CD4-positive, alpha-beta memory T cell (primary cell): Measurements from ENCODE around the gene R3HDM4. TPM values are rescaled to one million over a fixed set of nuclear protein-coding genes. Genes with fewer than 3 reads are reported as not detected.
A peak's percentile ranks its signal among the peaks of the same experiment; 100 is the strongest.

Source experiments
- CTCF ChIA-PET: fragments of 350-600 bp; sonication (Branson Sonifier 250); formaldehyde crosslinking; loops from one replicate; lab custom pipeline; 2021; ENCODE audit warnings: inconsistent platforms; ENCODE audit not compliant: partially characterized antibody; lab: Charles Lee
- POLR2A ChIA-PET: fragments of 350-600 bp; sonication (Branson Sonifier 250); formaldehyde crosslinking; loops from one replicate; lab custom pipeline; 2021; ENCODE audit not compliant: partially characterized antibody; lab: Charles Lee
- DNase-seq, 5 donors: peaks; one replicate each; pipeline versions ENCODE4 v3.0.0 to v3.0.0-alpha.2; 2020 to 2022; ENCODE audit warnings: mixed read lengths in 1 of 5
- H3K27ac ChIP-seq: one replicate; pipeline ENCODE4 v1.7.0; 2013; ENCODE audit warnings: low read depth, low read length
- H3K27me3 ChIP-seq: 2 replicates; pipeline ENCODE4 v1.7.0; 2013; ENCODE audit warnings: mild to moderate bottlenecking, low read length, moderate library complexity; ENCODE audit not compliant: insufficient read depth
- H3K36me3 ChIP-seq: 2 replicates; pipeline ENCODE4 v1.7.0; 2013; ENCODE audit warnings: mild to moderate bottlenecking, low read length, moderate library complexity; ENCODE audit not compliant: insufficient read depth
- H3K4me1 ChIP-seq: 2 replicates; pipeline ENCODE4 v1.7.0; 2013; ENCODE audit warnings: mild to moderate bottlenecking, low read length, moderate library complexity; ENCODE audit not compliant: insufficient read depth
- H3K4me3 ChIP-seq, 2 donors: one replicate each; pipeline ENCODE4 v1.7.0; 2013; ENCODE audit warnings: low read length in 2 of 2, mild to moderate bottlenecking in 1 of 2
- H3K9me3 ChIP-seq, 2 donors: one replicate each; pipeline ENCODE4 v1.7.0; 2013; ENCODE audit warnings: low read length in 2 of 2, control low read depth in 1 of 2; ENCODE audit not compliant: control insufficient read depth in 1 of 2
- H3K27ac Mint-ChIP-seq, 7 donors: one replicate each; pipeline ENCODE4 v1.8.0; 2020 to 2021; ENCODE audit warnings: mixed read lengths in 7 of 7, mild to moderate bottlenecking in 6 of 7, inconsistent platforms in 3 of 7, moderate library complexity in 3 of 7
- H3K27me3 Mint-ChIP-seq, 2 donors: one replicate each; pipeline ENCODE4 v1.8.0; 2020 to 2021; ENCODE audit warnings: mixed read lengths in 2 of 2
- H3K36me3 Mint-ChIP-seq, 2 donors: one replicate each; pipeline ENCODE4 v1.8.0; 2020 to 2021; ENCODE audit warnings: mixed read lengths in 2 of 2, inconsistent platforms in 1 of 2, mild to moderate bottlenecking in 1 of 2
- H3K4me1 Mint-ChIP-seq, 4 donors: one replicate each; pipeline ENCODE4 v1.8.0; 2020 to 2021; ENCODE audit warnings: mixed read lengths in 4 of 4, mild to moderate bottlenecking in 1 of 4
- H3K4me3 Mint-ChIP-seq, 8 donors: one replicate each; pipeline ENCODE4 v1.8.0; 2020 to 2021; ENCODE audit warnings: mixed read lengths in 8 of 8, mild to moderate bottlenecking in 7 of 8, moderate library complexity in 6 of 8, inconsistent platforms in 3 of 8
- H3K9me3 Mint-ChIP-seq, 8 donors: one replicate each; pipeline ENCODE4 v1.8.0; 2020 to 2021; ENCODE audit warnings: mixed read lengths in 8 of 8, mild to moderate bottlenecking in 5 of 8, inconsistent platforms in 3 of 8, moderate library complexity in 1 of 8
- intact Hi-C: fragments of 100-400 bp; cut with micrococcal nuclease; formaldehyde crosslinking; loops from one replicate; pipeline ENCODE4 v1.15.1; 2023
- polyA plus RNA-seq, 2 donors: library from polyadenylated mRNA; unstranded; fragments of 300-500 nt; fragmentation: Illumina TruSeq; gene quantifications; one replicate each; pipeline ENCODE4 v1.2.3, GENCODE V29; 2021
- total RNA-seq, 2 experiments: library from RNA; stranded (reverse); gene quantifications; one replicate each; pipeline ENCODE4 v1.2.3, GENCODE V29; 2021

R3HDM4 gene
- total and polyA plus RNA-seq, 4 experiments from 2014 or later, result 153 to 230 (median 181) TPM

DNA sequence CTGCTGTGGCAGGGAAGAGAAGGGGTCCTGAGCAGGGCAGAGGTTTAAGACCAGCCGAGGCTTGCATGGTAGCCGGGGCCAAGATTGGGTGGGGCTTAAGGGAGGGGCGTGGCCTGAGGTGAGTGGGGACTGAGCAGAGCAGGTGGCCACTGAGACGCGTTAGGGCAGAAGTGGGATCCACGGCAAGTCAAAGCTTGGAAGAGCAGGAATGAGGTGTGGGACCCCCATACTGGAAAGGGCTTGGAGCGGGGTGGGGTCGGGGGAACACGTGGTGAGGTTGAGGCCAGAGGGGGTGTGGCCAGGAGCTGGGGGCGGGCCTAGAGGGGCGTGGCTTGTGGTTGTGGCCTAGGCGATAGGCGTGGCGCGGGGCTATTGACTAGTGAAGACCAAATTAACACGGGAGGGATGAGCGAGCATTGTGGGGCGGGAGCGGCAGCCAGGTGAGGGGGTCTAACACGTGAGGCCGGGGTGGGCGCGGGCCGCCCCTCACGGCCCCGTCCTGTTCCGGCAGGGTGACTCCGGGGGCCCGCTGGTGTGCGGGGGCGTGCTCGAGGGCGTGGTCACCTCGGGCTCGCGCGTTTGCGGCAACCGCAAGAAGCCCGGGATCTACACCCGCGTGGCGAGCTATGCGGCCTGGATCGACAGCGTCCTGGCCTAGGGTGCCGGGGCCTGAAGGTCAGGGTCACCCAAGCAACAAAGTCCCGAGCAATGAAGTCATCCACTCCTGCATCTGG, 50.3 kb downstream of the R3HDM4 start:
- CTCF ChIA-PET, result interaction anchor here (0.8 to 5.6 kb wide), 12 partner anchors 8 to 351 kb away, joined by 3 to 119 read pairs (median 8); partner anchors contain the start of genes KISS1R, MED16, R3HDM4 and RNU6-9
- intact Hi-C loops, result loop anchor here (1.0 to 2.0 kb wide), 6 partner anchors 10 to 138 kb away; partner anchors contain the start of genes GRIN3B, MED16 and RNU6-9
- POLR2A ChIA-PET, result interaction anchor here (0.8 to 6.4 kb wide), 13 partner anchors 9 to 406 kb away, joined by 3 to 86 read pairs (median 9); partner anchors contain the start of genes CIRBP, KISS1R, MED16 and R3HDM4
- Histone ChIP-seq H3K4me1 (peaks cover 19% of the 10 kb centered on the region), H3K36me3 (no peaks in the 10 kb centered on the region), H3K4me3 (peak overlapping the region in 1 of 2 donors; percentile 32), H3K9me3 (no peaks in the 10 kb centered on the region), H3K27me3 (peaks cover 3% of the 10 kb centered on the region), H3K27ac (no peak overlapping the region)
- H3K27me3 Mint-ChIP-seq, result peaks cover 0 to 4% of the 10 kb centered on the region in 2 donors
- DNase-seq, result peak; percentile 81 to 88 (median 82)
- H3K36me3 Mint-ChIP-seq, result peaks cover 4 to 10% of the 10 kb centered on the region in 2 donors
- peaks cover 5 to 23% (median 15%) of the 10 kb centered on the region in 4 donors for H3K4me1 Mint-ChIP-seq
- peak overlapping the region; percentile 6 to 88 (median 73) for H3K4me3 Mint-ChIP-seq
- H3K27ac Mint-ChIP-seq, result peak overlapping the region; percentile 29 to 95 (median 75)
- peaks cover 0 to 7% (median 0%) of the 10 kb centered on the region in 8 donors for H3K9me3 Mint-ChIP-seq

DNA sequence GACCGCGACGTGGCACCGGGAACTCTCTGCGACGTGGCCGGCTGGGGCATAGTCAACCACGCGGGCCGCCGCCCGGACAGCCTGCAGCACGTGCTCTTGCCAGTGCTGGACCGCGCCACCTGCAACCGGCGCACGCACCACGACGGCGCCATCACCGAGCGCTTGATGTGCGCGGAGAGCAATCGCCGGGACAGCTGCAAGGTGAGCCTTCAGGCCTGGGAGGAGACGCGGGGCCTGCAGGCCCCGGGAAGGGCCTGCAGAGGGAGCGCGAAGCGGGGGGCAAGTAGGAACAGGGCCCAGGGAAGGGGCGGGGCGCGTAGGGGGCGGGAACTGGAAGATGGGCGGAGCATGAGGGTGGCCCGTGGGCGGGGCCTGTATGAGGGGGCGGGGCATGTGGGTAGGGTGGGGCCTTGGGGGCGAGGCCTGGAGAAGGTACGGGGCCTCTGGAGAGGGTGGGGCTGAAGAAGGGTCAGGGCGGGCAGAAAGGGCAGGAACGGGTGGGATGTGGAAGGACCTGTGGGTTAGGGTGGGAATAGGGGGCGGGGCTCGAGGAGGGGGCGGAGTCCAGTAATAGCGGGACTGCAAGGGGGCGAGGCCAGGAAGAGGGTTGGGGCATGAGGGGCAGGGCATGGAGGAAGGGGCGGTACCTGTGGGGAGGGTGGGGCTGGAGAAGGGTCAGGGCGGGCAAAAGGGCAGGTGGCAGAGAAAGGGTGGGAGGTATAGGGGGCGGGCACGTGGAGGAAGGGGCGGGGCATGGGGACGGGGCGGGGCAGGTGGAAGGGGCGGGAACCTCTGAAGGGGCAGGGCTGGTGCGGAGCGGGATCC, 51.1 kb downstream of the R3HDM4 start:
- intact Hi-C loops, result loop anchor here (1.0 to 2.0 kb wide), 5 partner anchors 10 to 139 kb away; partner anchors contain the start of genes GRIN3B, MED16 and RNU6-9
- H3K36me3 ChIP-seq, result no peaks in the 10 kb centered on the region
- Mint-ChIP-seq H3K27ac (peak overlapping the region in 3 of 7 donors; percentile 37 to 95 (median 92)), H3K4me1 (peaks cover 5 to 25% (median 16%) of the 10 kb centered on the region in 4 donors), H3K36me3 (peaks cover 0 to 5% of the 10 kb centered on the region in 2 donors), H3K27me3 (peaks cover 1 to 4% of the 10 kb centered on the region in 2 donors), H3K4me3 (peak overlapping the region in 5 of 8 donors; percentile 70 to 84 (median 75)), H3K9me3 (peaks cover 0 to 3% (median 0%) of the 10 kb centered on the region in 8 donors)
- peaks cover 19% of the 10 kb centered on the region for H3K4me1 ChIP-seq
- CTCF ChIA-PET, result interaction anchor here (2.7 to 5.6 kb wide), 2 partner anchors 59 to 122 kb away, joined by 29 to 119 read pairs; partner anchors contain the start of gene WDR18
- POLR2A ChIA-PET, result interaction anchor here (2.1 to 6.4 kb wide), 7 partner anchors 10 to 407 kb away, joined by 9 to 86 read pairs (median 16); partner anchors contain the start of genes CIRBP, KISS1R, MED16 and R3HDM4
- no peak overlapping the region for H3K27ac ChIP-seq
- DNase-seq, result peak; percentile 50 to 76 (median 55)
- H3K27me3 ChIP-seq, result peaks cover 3% of the 10 kb centered on the region
- no peaks in the 10 kb centered on the region for H3K9me3 ChIP-seq
- H3K4me3 ChIP-seq, result peak overlapping the region in 1 of 2 donors; percentile 32

DNA sequence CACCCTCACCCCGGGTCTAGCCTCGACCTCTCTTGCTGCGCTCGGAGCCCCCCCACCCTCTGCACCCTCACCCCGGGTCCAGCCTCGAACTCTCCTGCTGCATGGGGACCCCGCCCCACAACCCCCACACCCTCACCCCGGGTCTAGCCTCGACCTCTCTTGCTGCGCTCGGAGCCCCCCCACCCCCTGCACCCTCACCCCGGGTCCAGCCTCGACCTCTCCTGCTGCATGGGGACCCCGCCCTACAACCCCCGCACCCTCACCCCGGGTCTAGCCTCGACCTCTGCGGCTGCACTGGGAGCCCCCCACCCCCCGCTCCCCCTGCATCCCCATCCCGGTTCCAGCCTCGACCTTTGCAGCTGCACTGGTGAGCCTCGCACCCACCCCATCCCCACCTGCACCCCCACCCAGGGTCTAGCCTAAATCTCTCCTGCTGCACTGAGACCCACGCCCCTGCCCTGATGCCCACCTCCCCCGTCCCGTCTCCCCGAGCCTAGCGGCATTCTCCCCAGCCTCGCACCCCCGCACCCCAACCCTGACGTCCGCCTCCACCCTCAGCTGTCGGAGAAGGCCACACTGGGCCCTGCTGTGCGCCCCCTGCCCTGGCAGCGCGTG, 51.8 kb downstream of the R3HDM4 start:
- Mint-ChIP-seq H3K4me3 (no peak overlapping the region), H3K27ac (no peak overlapping the region), H3K27me3 (peaks cover 2 to 4% of the 10 kb centered on the region in 2 donors), H3K36me3 (peaks cover 0 to 5% of the 10 kb centered on the region in 2 donors), H3K4me1 (peaks cover 5 to 28% (median 16%) of the 10 kb centered on the region in 4 donors), H3K9me3 (peaks cover 0 to 3% (median 0%) of the 10 kb centered on the region in 8 donors)
- H3K27me3 ChIP-seq, result peaks cover 3% of the 10 kb centered on the region
- peaks cover 19% of the 10 kb centered on the region for H3K4me1 ChIP-seq
- H3K36me3 ChIP-seq, result no peaks in the 10 kb centered on the region
- CTCF ChIA-PET, result no interaction called here
- no peak for DNase-seq
- intact Hi-C loops, result no loop called here
- H3K4me3 ChIP-seq, result peak overlapping the region in 1 of 2 donors; percentile 13
- POLR2A ChIA-PET, result interaction anchor here (1.4 to 6.4 kb wide), 4 partner anchors 32 to 59 kb away, joined by 3 to 86 read pairs (median 14); partner anchors contain the start of genes KISS1R, MED16 and RNU6-9
- H3K27ac ChIP-seq, result no peak overlapping the region
- no peaks in the 10 kb centered on the region for H3K9me3 ChIP-seq

DNA sequence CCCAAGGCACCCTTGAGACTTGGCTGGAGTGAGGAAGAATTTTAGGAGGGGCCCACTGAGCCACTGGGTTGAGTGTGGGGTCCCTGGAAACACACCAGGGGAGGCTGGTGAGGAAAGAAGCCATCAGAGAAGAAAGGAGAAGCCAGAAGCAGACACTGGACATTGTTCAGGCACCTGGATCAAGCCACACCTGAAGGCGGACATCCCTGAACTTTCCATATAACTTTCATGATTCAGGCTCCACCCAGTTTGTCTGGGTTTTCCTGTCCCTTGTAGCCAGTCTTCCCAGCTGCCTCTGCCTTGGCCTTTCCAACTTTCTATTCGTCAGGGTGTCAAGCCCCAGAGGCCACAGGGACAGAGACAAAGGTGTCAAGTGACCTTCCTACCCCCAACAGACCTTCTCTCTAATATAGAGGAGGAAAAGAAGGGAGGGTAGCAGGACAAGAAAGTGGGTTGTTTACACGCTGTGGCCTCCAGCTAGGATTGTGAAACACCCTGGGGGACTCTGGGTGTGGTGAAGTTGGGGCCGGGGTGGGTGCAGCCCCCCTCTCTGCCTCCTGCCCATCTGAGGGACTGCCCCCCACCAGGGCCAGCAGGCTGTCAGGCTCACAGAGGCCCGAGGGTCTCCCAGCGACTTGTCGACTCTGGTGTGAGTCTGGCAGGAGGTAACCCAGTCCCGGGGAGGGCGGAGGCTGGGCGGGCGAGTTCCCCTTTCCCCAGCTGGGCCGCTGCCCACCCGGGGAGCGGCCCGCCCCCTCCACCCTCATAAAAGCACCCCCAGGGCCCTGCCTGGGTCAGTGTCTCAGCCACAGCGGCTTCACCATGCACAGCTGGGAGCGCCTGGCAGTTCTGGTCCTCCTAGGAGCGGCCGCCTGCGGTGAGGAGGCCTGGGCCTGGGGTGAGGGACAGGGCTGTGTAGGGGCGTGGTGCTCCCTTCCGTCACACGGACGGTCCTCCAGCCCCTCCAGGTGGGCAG, 53.9 kb downstream of the R3HDM4 start, which contains the start of gene CFD:
Gene CFD, plus strand, starts transcription at position 797 of the 976 bp plus-strand sequence. Its CDS starts 26 bp downstream, at position 823.
- no peaks in the 10 kb centered on the region for H3K9me3 ChIP-seq
- H3K4me1 Mint-ChIP-seq, result peaks cover 5 to 23% (median 12%) of the 10 kb centered on the region in 4 donors
- no peak for DNase-seq
- H3K4me1 ChIP-seq, result peaks cover 18% of the 10 kb centered on the region
- ChIA-PET POLR2A (interaction anchor here (0.8 to 1.8 kb wide), 5 partner anchors 34 to 61 kb away, joined by 3 to 5 read pairs (median 3); partner anchors contain the start of gene RNU6-9), CTCF (interaction anchor here (0.9 to 4.0 kb wide), 6 partner anchors 13 to 125 kb away, joined by 3 to 43 read pairs (median 3); partner anchors contain the start of gene WDR18)
- H3K27me3 ChIP-seq, result peaks cover 3% of the 10 kb centered on the region
- H3K4me3 ChIP-seq, result peak within 1 kb of the TSS in 1 of 2 donors; percentile 13
- intact Hi-C loops, result no loop called here
- H3K27ac Mint-ChIP-seq, result peak within 1 kb of the TSS in 1 of 7 donors; percentile 30
- H3K9me3 Mint-ChIP-seq, result peaks cover 0 to 3% (median 0%) of the 10 kb centered on the region in 8 donors
- peak within 1 kb of the TSS in 1 of 8 donors; percentile 23 for H3K4me3 Mint-ChIP-seq
- H3K27ac ChIP-seq, result no peak within 1 kb of the TSS
- H3K27me3 Mint-ChIP-seq, result peaks cover 2 to 4% of the 10 kb centered on the region in 2 donors
- H3K36me3 ChIP-seq, result no peaks in the 10 kb centered on the region
- peaks cover 0 to 3% of the 10 kb centered on the region in 2 donors for H3K36me3 Mint-ChIP-seq

DNA sequence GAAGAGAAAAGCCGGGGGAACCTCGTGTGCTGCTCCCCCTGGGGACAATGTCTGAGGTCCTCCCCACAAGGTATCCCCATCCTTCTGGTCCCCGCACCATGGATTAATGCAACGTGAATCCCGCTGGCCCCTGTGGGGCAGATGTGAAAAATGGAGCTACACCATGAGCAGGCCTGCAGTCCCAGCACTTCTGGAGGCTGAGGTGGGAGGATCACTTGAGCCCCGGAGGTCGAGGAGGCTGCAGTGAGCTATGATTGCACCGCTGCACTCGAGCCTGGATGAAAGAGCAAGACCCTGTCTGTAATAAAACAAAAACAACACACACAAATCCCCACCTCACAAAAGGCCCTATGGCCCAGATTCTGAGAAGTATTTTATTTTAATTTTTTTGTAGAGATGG, 54.7 kb downstream of the R3HDM4 start:
- ChIA-PET POLR2A (interaction anchor here (0.7 to 1.5 kb wide), 4 partner anchors 58 to 404 kb away, joined by 3 to 5 read pairs (median 4); no protein-coding TSS in a partner anchor), CTCF (interaction anchor here (1.0 to 4.0 kb wide), 4 partner anchors 12 to 124 kb away, joined by 3 to 43 read pairs (median 5); no protein-coding TSS in a partner anchor)
- no peaks in the 10 kb centered on the region for H3K9me3 ChIP-seq
- Mint-ChIP-seq H3K4me1 (peaks cover 4 to 14% (median 7%) of the 10 kb centered on the region in 4 donors), H3K27me3 (peaks cover 2 to 4% of the 10 kb centered on the region in 2 donors), H3K9me3 (no peaks in the 10 kb centered on the region), H3K27ac (peak overlapping the region in 2 of 7 donors; percentile 30 to 68), H3K4me3 (no peak overlapping the region), H3K36me3 (no peaks in the 10 kb centered on the region)
- peaks cover 3% of the 10 kb centered on the region for H3K27me3 ChIP-seq
- H3K36me3 ChIP-seq, result no peaks in the 10 kb centered on the region
- no peak overlapping the region for H3K27ac ChIP-seq
- H3K4me1 ChIP-seq, result peaks cover 9% of the 10 kb centered on the region
- no peak for DNase-seq
- H3K4me3 ChIP-seq, result no peak overlapping the region
- intact Hi-C loops, result no loop called here
